GM15510 (cell line): ENCODE data around the gene PPFIBP2.

ENCODE experiments used
- POLR2A ChIP-seq: IDR thresholded peaks from 3 replicates; pipeline ENCODE4 v1.6.1; 2011; ENCODE audit warnings: borderline replicate concordance; ENCODE audit not compliant: insufficient read length; ENCODE audit errors: extremely low read depth

Gene PPFIBP2

DNA sequence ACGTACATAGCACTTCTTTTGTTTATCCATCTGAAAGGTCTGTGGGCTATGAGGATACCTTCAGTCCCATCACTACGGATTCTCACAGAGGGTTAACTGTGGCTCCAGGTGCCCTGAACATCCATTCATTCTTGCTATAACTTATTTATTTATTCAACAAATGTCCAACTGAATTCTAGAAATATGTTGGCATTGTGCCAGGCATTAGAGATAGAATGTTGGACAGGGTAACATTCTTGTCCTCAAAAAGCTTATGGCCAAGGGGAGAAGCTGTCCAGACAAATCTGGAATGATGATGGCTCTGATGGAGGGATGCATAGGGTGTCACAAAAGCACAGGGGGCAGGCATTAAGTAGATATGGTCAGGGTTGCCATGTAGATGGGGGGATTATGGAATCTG lies 20.1 kb upstream of the PPFIBP2 start:
- no peak for TF ChIP-seq POLR2A

DNA sequence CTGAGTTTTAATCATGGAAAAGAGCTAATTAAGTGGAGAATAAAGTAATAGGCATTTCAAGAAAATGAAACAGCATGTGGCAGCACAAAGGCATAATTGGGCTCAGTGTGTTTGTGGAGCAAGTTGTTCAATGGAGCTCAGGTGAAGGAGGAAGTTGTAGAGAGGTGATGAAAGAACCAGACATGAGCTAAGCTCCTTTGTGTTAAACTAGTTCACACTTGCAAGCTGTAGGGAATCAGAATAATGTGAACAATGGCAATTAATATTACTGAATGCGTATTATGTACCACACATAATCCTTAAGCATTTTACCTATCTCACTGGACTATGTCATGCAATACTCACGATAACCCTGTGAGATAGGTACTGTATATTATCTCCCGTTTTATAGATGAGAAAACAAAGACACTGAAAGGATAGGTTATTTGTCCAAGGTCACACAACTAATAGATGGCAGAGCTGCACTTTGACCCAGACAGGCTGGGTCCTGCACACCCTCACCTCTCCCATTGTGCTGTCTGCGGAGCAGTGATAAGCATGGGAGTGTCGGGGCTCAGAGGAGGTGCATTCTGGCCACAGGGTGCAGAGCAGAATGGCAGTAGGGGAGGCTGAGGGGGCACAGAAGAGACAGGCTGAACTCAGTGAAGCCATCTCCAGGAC lies 19.6 kb upstream of the PPFIBP2 start:
- no peak for TF ChIP-seq POLR2A

DNA sequence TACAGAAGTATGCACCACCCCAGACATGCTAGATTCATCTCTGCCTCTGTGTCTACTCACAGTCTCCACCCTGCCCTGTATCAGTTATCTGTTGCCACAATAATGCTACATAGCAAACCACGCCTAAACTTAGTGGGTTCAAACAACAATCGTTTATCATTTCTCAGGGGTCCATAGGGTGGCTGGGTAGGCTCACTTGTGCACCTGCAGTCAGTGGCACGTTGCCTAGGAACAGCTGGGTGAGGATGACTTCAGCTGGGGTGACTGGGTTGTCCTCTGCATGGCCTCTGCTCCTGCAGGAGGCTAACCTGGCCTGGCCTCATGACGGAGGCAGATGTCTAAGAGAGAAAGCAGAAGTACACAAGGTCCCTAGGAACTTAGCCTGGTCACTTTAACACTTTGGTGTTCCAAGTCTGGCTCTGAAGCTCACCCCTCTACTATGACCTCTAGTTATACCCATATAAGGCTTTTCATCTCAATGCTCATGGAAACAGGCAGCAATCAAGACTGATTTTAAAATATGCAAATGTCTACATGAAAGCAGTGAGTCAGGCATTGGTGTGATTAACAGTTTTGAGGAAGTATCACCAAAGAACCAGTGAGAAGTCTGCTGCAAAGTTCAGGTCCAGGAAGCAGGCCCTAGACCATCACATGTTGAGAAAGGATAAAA lies 17.8 kb upstream of the PPFIBP2 start:
- TF ChIP-seq POLR2A = no peak

DNA sequence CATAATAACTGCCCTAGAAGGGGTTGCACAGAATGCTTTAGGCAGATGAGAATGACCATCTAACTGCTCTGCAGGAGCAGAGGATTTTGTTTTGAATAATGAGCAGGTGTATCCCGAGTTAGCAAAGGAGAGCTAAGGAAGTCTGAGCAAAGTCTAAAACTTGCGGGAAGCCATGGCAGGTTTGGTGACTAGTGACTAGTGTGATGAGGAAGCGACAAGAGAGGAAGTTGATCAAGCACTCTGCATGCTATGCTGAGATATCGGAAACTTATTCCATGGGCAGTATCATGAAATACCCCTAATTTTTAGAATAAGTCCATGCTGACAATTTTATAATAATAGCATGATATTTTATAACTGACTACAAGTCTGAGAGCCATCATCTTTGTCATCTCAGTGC lies 15.6 kb upstream of the PPFIBP2 start:
- no peak for TF ChIP-seq POLR2A

DNA sequence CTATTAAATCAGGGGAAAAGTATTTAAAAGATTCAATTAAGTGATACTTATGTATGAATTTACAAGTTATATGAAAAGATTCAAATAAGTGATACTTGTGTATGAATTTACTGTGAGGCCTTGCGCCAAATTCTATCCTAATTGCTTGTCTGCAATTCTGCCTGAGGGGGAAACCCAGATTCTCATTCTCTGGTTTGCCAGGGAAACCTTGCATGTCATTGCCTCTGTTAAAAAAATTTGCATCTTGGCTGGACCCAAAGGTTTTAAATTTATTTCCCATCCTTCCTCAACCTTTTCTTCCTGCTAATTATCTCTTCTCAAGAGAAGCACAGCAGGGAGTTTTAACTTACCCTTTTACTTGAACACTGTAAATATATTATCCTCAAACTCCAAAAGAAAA lies 14.7 kb upstream of the PPFIBP2 start:
- TF ChIP-seq POLR2A = no peak

DNA sequence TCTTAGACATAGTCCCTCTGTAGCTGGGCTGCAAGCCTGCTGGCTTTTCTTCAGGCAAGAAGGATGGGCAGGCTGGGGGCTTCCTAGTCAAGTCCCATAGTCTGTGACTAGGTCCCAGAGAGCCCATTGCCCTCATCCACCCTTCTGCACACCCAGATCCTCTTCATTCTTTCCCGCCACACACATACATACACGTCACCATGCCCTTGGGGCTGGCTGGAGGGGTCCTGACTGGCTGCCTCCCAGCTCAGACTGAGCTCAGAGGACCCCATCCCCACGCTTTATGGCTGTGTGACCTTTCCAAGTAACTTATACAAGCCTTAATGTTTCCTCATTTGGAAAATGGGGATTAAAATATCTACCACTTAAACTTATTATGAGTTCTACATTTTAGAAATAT lies 13.5 kb upstream of the PPFIBP2 start:
- no peak for TF ChIP-seq POLR2A

DNA sequence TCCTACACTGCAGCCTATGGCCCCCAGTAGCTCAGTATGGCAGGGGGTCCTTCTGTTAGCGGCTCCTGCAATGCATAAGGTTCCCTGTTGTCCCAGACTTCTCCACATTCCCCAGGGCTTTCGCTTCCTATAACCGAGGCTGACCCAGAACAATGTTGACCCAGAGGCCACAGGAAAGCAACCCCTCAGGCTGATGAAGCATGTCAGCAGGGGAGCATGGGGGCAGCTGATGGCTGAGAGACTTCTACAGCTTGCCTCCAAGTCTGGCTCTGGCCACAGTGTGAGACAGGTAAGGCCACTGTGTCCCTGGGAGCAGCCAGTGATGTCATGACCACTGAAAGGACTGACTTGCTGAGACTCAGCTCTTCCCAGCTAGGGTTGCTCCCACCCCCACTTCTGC lies 12.5 kb upstream of the PPFIBP2 start:
- no peak for TF ChIP-seq POLR2A

DNA sequence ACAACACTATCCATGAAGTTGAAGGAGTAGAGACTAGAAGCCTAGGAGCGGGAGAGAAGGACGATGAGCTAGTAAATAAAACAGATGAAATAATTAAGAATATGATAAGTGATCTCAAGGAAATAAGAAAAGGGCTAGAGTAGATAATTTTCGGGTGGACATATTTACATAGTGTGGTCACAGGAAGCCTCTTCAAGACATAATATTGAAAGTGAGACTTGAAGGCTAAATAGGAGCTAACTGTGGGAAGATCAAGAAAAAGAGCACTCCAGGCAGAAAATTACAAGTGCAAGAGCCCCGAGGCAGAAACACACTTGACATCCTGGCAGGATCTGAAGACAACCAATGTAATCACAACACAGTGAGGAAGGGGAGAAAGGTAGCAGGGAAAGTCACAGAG lies 11.9 kb upstream of the PPFIBP2 start:
- TF ChIP-seq POLR2A = no peak

DNA sequence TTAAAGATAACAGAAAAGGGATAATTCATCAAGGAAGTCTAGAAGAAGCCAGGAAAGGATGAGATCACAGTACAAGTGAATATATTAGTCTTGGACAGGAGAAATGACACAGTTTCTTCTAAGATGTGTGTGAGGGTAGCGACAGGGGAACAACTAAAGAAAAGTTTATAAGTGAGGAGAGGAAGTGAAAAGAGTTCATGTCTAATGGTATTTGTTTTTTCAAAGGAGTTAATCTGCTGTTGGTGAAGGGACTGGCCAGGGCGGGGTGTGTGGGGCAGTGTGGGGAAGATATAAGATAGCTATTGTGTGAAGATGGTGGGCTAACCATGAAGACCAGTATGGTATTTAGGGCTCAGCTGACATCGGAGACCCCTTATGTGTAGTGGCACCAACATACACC lies 7.6 kb upstream of the PPFIBP2 start:
- TF ChIP-seq POLR2A = no peak

DNA sequence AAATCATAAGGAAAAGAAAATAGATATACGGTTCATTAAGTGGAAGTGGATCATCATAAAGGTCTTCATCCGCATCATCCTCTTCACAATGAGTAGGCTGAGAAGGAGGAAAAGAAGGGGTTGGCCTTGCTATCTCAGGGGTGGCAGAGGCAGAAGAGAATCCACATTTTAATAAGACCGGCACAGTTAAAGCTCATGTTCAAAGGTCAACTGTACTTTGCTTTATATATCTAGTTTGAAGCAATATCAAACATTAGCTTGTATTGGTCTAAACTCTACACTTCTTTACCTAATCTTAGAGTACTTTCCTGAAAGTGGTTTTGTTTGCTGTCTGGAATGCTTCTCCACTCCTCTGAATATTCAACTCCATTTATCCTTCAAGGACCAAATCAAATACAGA lies 5.7 kb upstream of the PPFIBP2 start:
- TF ChIP-seq POLR2A = no peak

DNA sequence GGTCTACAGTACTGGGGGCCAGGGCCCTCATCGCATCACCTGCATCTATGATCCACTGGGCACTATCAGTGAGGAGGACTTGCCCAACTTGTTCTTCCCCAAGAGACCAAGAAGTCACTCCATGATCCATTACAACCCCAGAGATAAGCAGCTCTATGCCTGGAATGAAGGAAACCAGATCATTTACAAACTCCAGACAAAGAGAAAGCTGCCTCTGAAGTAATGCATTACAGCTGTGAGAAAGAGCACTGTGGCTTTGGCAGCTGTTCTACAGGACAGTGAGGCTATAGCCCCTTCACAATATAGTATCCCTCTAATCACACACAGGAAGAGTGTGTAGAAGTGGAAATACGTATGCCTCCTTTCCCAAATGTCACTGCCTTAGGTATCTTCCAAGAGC lies 3.8 kb upstream of the PPFIBP2 start:
- TF ChIP-seq POLR2A = no peak

DNA sequence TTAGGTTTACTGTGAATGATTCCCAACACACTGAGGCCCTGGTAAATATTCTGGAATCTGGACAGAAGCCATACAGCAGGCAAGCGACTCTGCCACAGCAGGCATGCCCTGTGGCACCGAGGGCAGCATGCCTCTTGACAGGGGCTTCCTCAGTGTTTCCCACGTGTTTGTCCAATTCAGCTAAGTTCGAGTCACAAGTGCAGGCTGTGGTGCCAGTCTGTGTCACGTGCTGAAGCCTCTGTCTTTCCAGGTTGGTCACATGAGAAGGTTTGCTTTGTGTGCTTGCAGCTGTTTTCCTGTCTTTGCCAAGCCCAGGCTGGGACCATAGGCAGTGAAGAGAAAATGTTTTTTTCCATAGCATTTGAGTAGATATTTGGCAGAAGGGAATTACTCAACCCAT lies 2.4 kb upstream of the PPFIBP2 start:
- TF ChIP-seq POLR2A = no peak

DNA sequence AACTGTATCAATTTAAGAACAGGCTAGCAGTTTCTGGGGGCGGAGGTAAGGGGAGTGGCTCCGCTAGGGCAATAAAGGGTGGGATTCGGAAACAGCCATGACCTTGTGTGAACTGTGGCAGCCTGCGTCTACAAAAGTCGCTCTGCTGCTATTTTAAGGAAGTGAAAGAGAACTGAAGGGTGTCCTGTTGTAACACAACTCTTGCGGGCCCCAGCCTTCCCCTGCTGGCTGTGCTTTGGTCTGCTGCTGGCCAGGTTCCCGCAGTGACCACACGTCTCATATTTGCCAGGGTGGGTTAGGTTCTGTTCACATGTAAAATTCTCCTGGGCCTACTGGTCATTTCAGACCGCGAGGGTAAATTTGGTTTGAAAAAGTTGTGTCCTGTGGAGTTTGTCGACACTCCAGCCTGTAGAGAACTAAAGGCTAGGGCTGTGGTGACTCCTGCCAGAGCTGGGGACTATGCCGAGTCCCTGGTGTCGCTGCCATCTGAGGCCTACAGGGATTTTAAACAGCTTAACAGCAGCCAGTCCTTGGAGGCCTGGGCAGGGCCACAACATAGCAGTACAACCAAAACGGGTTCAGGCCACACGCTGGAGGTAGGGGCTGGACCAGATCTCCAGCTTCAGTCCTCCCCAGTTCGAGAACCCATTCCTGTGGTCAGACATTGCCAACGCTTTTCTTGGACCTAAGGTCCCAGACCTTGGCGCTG lies 1.1 kb upstream of the PPFIBP2 start:
- no peak for TF ChIP-seq POLR2A

DNA sequence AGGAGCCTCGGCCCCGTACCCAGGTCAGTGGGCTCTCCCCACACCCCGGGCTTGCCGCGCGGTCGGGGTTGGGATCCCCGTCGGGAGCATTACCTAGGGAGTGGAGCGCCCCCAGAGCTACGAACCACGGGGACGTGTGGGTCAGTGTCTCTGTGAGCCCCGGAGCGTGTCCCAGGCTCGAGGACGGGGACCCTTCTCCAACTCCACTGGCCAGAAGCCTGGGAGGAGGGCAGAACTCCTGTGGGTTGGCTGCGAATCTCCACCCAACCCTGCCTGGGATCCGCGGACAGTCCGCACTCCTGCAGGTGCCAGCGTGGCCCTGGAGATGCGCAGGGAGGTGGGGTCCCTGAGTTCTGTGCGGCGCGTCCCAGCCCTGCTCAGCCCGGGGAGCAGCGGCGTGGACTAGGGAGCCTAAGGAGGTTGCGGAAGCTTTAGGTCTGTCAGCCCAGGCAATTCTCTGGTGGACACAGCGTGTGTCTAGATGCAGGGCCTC lies 346 bp downstream of the PPFIBP2 start:
- TF ChIP-seq POLR2A = no peak

DNA sequence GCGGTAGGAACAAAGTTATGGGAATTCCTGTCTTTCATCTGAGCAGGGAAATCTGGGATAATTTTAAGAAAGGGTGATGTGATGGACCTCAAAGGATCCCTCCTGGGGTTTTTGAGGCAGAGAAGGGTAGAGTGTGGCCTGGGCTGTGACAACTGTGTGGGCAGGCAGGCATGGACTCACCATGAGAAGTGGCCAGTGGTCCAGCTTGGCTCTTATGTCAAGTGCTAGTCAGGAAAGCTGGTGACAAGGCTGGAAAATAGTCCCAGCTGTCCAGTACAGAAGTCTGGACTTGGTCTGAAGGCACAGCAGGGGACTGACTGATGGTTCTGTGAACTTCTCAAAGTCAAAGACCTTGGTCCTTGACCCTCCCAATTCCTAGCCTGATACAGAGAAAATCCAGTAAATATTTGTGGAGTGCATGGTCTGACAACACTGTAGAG lies 1.7 kb downstream of the PPFIBP2 start:
- TF ChIP-seq POLR2A = no peak

DNA sequence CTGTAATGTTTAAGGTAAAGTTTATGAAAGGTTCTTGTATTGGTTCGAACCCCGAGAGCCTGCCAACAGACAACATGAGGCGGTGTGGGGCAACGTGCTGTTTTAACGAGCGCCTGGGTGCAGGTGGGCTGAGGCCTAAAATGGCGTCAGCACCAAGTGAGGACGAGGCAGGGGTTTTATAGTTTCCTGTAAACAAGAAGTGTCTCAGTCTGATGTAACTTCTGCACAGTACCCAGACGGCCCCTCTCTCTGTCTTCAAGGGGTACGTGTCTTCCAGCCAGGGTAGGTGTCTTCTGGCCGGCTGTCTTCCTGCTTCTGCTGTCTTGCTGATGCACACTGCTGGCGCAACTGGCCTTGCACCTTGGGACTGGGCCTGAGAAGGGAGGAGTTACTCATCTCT lies 2.7 kb downstream of the PPFIBP2 start:
- no peak for TF ChIP-seq POLR2A
